ENCODE measurements around the gene FRMPD1.

Gene FRMPD1

GRCh38 chr9:37705787-37706186 lies 55.0 kb downstream of the FRMPD1 start:
- no peaks in the 10 kb centered on the region for H3K9me3 ChIP-seq (replicated peaks; ENCODE audit: insufficient read depth, low read length)
- DNase-seq: no peak
- no peak overlapping the region for H3K4me3 ChIP-seq (ENCODE audit: low read length)
- H3K36me3 ChIP-seq (replicated peaks; ENCODE audit: insufficient read depth, low read length): no peaks in the 10 kb centered on the region
- no peaks in the 10 kb centered on the region for H3K27me3 ChIP-seq (replicated peaks; ENCODE audit: insufficient read depth, low read length)
- no peaks in the 10 kb centered on the region for H3K9me2 ChIP-seq (replicated peaks; ENCODE audit: insufficient read depth, low read length)
- H3F3A ChIP-seq (ENCODE audit: insufficient read depth, low read length): no peaks in the 10 kb centered on the region
- H3K79me2 ChIP-seq (ENCODE audit: low read length): no peaks in the 10 kb centered on the region
- H3K4me2 ChIP-seq (ENCODE audit: low read depth, low read length): no peak overlapping the region
- no peak overlapping the region for H3K27ac ChIP-seq (ENCODE audit: low read length)
- H3K4me1 ChIP-seq (ENCODE audit: low read length): no peaks in the 10 kb centered on the region
- H3K9ac ChIP-seq (ENCODE audit: low read length): no peak overlapping the region
- TF ChIP-seq CTCF (IDR thresholded peaks at IDR 0.05; ENCODE audit: low read length) (no peak), EZH2phosphoT487 (IDR thresholded peaks at IDR 0.05; ENCODE audit: low read length) (no peak), EZH2 (optimal IDR thresholded peaks at IDR 0.05; ENCODE audit: low read depth, low read length) (no peak)
- no peak overlapping the region for H2AFZ ChIP-seq (ENCODE audit: low read length)
- H4K20me1 ChIP-seq (ENCODE audit: insufficient read depth, low read length): no peaks in the 10 kb centered on the region

- H3K4me1 ChIP-seq (ENCODE audit: low read length): no peaks in the 10 kb centered on the region
- no peak overlapping the region for H3K4me3 ChIP-seq (ENCODE audit: low read length)
- no peaks in the 10 kb centered on the region for H3K9me2 ChIP-seq (replicated peaks; ENCODE audit: insufficient read depth, low read length)
- no peak for DNase-seq
- H3F3A ChIP-seq (ENCODE audit: insufficient read depth, low read length): no peaks in the 10 kb centered on the region
- no peaks in the 10 kb centered on the region for H3K27me3 ChIP-seq (replicated peaks; ENCODE audit: insufficient read depth, low read length)
- no peaks in the 10 kb centered on the region for H3K36me3 ChIP-seq (replicated peaks; ENCODE audit: insufficient read depth, low read length)
- H3K27ac ChIP-seq (ENCODE audit: low read length): no peak overlapping the region
- no peak overlapping the region for H2AFZ ChIP-seq (ENCODE audit: low read length)
- H3K4me2 ChIP-seq (ENCODE audit: low read depth, low read length): no peak overlapping the region
- no peak overlapping the region for H3K9ac ChIP-seq (ENCODE audit: low read length)
- H3K79me2 ChIP-seq (ENCODE audit: low read length): no peaks in the 10 kb centered on the region
- H3K9me3 ChIP-seq (replicated peaks; ENCODE audit: insufficient read depth, low read length): no peaks in the 10 kb centered on the region
- H4K20me1 ChIP-seq (ENCODE audit: insufficient read depth, low read length): no peaks in the 10 kb centered on the region
- TF ChIP-seq CTCF (IDR thresholded peaks at IDR 0.05; ENCODE audit: low read length): no peak
- TF ChIP-seq EZH2 (optimal IDR thresholded peaks at IDR 0.05; ENCODE audit: low read depth, low read length): no peak
- TF ChIP-seq EZH2phosphoT487 (IDR thresholded peaks at IDR 0.05; ENCODE audit: low read length): no peak
Measured at GRCh38 chr9:37706290-37706689, 55.5 kb downstream of the FRMPD1 start.

GRCh38 chr9:37707748-37708147 lies 57.0 kb downstream of the FRMPD1 start:
- Histone ChIP-seq H3K27me3 (replicated peaks; ENCODE audit: insufficient read depth, low read length) (no peaks in the 10 kb centered on the region), H3F3A (ENCODE audit: insufficient read depth, low read length) (no peaks in the 10 kb centered on the region), H3K4me3 (ENCODE audit: low read length) (no peak overlapping the region), H2AFZ (ENCODE audit: low read length) (no peak overlapping the region), H3K4me2 (ENCODE audit: low read depth, low read length) (no peak overlapping the region), H3K4me1 (ENCODE audit: low read length) (no peaks in the 10 kb centered on the region), H4K20me1 (ENCODE audit: insufficient read depth, low read length) (no peaks in the 10 kb centered on the region), H3K27ac (ENCODE audit: low read length) (no peak overlapping the region), H3K9me3 (replicated peaks; ENCODE audit: insufficient read depth, low read length) (no peaks in the 10 kb centered on the region), H3K79me2 (ENCODE audit: low read length) (no peaks in the 10 kb centered on the region), H3K9me2 (replicated peaks; ENCODE audit: insufficient read depth, low read length) (no peaks in the 10 kb centered on the region), H3K36me3 (replicated peaks; ENCODE audit: insufficient read depth, low read length) (no peaks in the 10 kb centered on the region), H3K9ac (ENCODE audit: low read length) (no peak overlapping the region)
- DNase-seq: no peak
- TF ChIP-seq CTCF (IDR thresholded peaks at IDR 0.05; ENCODE audit: low read length): no peak
- no peak for TF ChIP-seq EZH2phosphoT487 (IDR thresholded peaks at IDR 0.05; ENCODE audit: low read length)
- TF ChIP-seq EZH2 (optimal IDR thresholded peaks at IDR 0.05; ENCODE audit: low read depth, low read length): no peak
